Stimulated activated CD4-positive, alpha-beta T cell treated with anti-CD3 and anti-CD28 coated beads, Interleukin-2, amount 100 ng/mL, for 24 hours (primary cell): ENCODE measurements around the gene RTTN.
A peak's percentile ranks its signal among the peaks of the same experiment; 100 is the strongest.

Experiments used
- DNase-seq, 2 donors: peaks; one replicate each; pipeline ENCODE4 v3.0.0-alpha.2; 2020

The RTTN gene

GRCh38 chr18:70197026-70197425 lies 8.5 kb downstream of the RTTN start:
- no peak for DNase-seq

- no peak for DNase-seq
These were observed 9.5 kb downstream of the RTTN start for GRCh38 chr18:70195852-70196434.

- DNase-seq: no peak
These were observed 10.4 kb downstream of the RTTN start for GRCh38 chr18:70195014-70195614.

GRCh38 chr18:70194227-70194890 lies 11.1 kb downstream of the RTTN start:
- DNase-seq: peak in 1 of 2 donors; percentile 24

- DNase-seq: no peak
These were observed 15.0 kb downstream of the RTTN start for GRCh38 chr18:70190529-70190928.

GRCh38 chr18:70188113-70188512 lies 17.4 kb downstream of the RTTN start:
- DNase-seq: no peak

- no peak for DNase-seq
These were observed 22.0 kb downstream of the RTTN start for GRCh38 chr18:70183441-70183840.

GRCh38 chr18:70182548-70182947 lies 22.9 kb downstream of the RTTN start:
- DNase-seq: no peak

GRCh38 chr18:70181725-70182124 lies 23.8 kb downstream of the RTTN start:
- no peak for DNase-seq

GRCh38 chr18:70181015-70181414 lies 24.5 kb downstream of the RTTN start:
- no peak for DNase-seq

- no peak for DNase-seq
These were observed 28.9 kb downstream of the RTTN start for GRCh38 chr18:70176537-70176936.

GRCh38 chr18:70175216-70175615 lies 30.3 kb downstream of the RTTN start:
- DNase-seq: no peak

GRCh38 chr18:70172225-70172624 lies 33.3 kb downstream of the RTTN start:
- no peak for DNase-seq

GRCh38 chr18:70169747-70170146 lies 35.7 kb downstream of the RTTN start:
- DNase-seq: no peak

- DNase-seq: no peak
These were observed 38.8 kb downstream of the RTTN start for GRCh38 chr18:70166668-70167067.

GRCh38 chr18:70165936-70166335 lies 39.6 kb downstream of the RTTN start:
- no peak for DNase-seq

- no peak for DNase-seq
These were observed 45.3 kb downstream of the RTTN start for GRCh38 chr18:70160073-70160678.

- DNase-seq: no peak
These were observed 46.3 kb downstream of the RTTN start for GRCh38 chr18:70158992-70159717.

GRCh38 chr18:70156886-70157285 lies 48.6 kb downstream of the RTTN start:
- no peak for DNase-seq

- no peak for DNase-seq
These were observed 50.8 kb downstream of the RTTN start for GRCh38 chr18:70154591-70155194.

GRCh38 chr18:70151614-70152013 lies 53.9 kb downstream of the RTTN start:
- no peak for DNase-seq

- no peak for DNase-seq
These were observed 55.7 kb downstream of the RTTN start for GRCh38 chr18:70149616-70150301.
